Caco-2 (cell line): ENCODE measurements around the gene CLEC4C. TPM values are rescaled to one million over a fixed set of nuclear protein-coding genes. Genes with fewer than 3 reads are reported as not detected.
"Not testable (repeated sequence)": the region's sequence is repeated elsewhere in the genome, so short reads cannot be mapped to it uniquely, and the experiment has no call there.

Source experiments
- BruUV-seq: library from RNA; stranded (reverse); fragments of 400-500 nt; replicated peaks from 2 replicates; lab custom pipeline; 2021; lab: Mats Ljungman, UMichigan
- CTCF ChIA-PET: fragments of 300-600 bp; sonication (Branson Sonifier 250); formaldehyde crosslinking; loops from one replicate; lab custom pipeline; 2022; ENCODE audit warnings: antibody characterized with exemption; lab: Charles Lee
- POLR2A ChIA-PET: fragments of 300-600 bp; sonication (Branson Sonifier 250); formaldehyde crosslinking; loops from one replicate; lab custom pipeline; 2022; ENCODE audit warnings: antibody characterized with exemption; lab: Charles Lee
- DNase-seq, 2 experiments: peaks; one replicate each; pipeline versions ENCODE4 v3.0.0 to v3.0.0-alpha.2; 2020 to 2022
- H3K27me3 ChIP-seq: replicated peaks from 2 replicates; pipeline ENCODE4 v1.6.0; 2011; ENCODE audit warnings: low read length; ENCODE audit not compliant: control insufficient read depth, insufficient read depth
- H3K36me3 ChIP-seq: 2 replicates; pipeline ENCODE4 v1.5.1; 2011; ENCODE audit warnings: low read length; ENCODE audit not compliant: control insufficient read depth, insufficient read depth
- H3K4me1 ChIP-seq: fragments of 250-450 bp; sonication (Bioruptor Pico); 2 replicates; pipeline ENCODE4 v1.5.1; 2020; ENCODE audit warnings: mild to moderate bottlenecking
- H3K4me3 ChIP-seq: 2 replicates; pipeline ENCODE4 v1.5.1; 2011; ENCODE audit warnings: low read depth, mild to moderate bottlenecking, control low read depth, low read length
- H3K9me3 ChIP-seq: fragments of 250-450 bp; sonication (Bioruptor Pico); 2 replicates; pipeline ENCODE4 v1.5.1; 2020; ENCODE audit warnings: mild to moderate bottlenecking, moderate library complexity
- H3K27ac Mint-ChIP-seq: one replicate; pipeline ENCODE4 v1.8.0; 2022; ENCODE audit warnings: mixed read lengths; ENCODE audit not compliant: unreplicated experiment
- H3K27me3 Mint-ChIP-seq: one replicate; pipeline ENCODE4 v1.8.0; 2022; ENCODE audit warnings: mixed read lengths; ENCODE audit not compliant: insufficient read depth, unreplicated experiment
- H3K36me3 Mint-ChIP-seq: one replicate; pipeline ENCODE4 v1.8.0; 2022; ENCODE audit warnings: mild to moderate bottlenecking, mixed read lengths; ENCODE audit not compliant: insufficient read depth, unreplicated experiment
- H3K4me1 Mint-ChIP-seq: one replicate; pipeline ENCODE4 v1.8.0; 2022; ENCODE audit warnings: low read depth, mixed read lengths; ENCODE audit not compliant: unreplicated experiment
- H3K4me3 Mint-ChIP-seq: one replicate; pipeline ENCODE4 v1.8.0; 2022; ENCODE audit warnings: mild to moderate bottlenecking, moderate library complexity, mixed read lengths; ENCODE audit not compliant: unreplicated experiment
- H3K9me3 Mint-ChIP-seq: one replicate; pipeline ENCODE4 v1.8.0; 2022; ENCODE audit warnings: mixed read lengths; ENCODE audit not compliant: unreplicated experiment
- intact Hi-C: fragments of 100-400 bp; cut with micrococcal nuclease; formaldehyde crosslinking; loops from one replicate; pipeline ENCODE4 v1.10.0; 2022; ENCODE audit not compliant: unreplicated experiment
- total RNA-seq: library from RNA; stranded (reverse); gene quantifications from 2 replicates; pipeline ENCODE4 v1.2.3, GENCODE V29; 2022
- TF ChIP-seq, protein P1 (sequence below), 2 experiments: fragments of 200-600 bp in 1 of 2; IDR thresholded peaks; 1 replicate in 1 of 2; 2 replicates in 1 of 2; pipeline versions ENCODE4 v1.5.1 to v1.8.0; 2011 to 2022; ENCODE audit warnings: antibody characterized with exemption in 1 of 2, control low read depth in 1 of 2, inconsistent platforms in 1 of 2, low read depth in 1 of 2, low read length in 1 of 2, mild to moderate bottlenecking in 1 of 2, moderate library complexity in 1 of 2; ENCODE audit not compliant: insufficient read depth in 1 of 2, severe bottlenecking in 1 of 2, unreplicated experiment in 1 of 2

CLEC4C gene
- total RNA-seq, 1 experiment from 2014 or later = not detected

DNA sequence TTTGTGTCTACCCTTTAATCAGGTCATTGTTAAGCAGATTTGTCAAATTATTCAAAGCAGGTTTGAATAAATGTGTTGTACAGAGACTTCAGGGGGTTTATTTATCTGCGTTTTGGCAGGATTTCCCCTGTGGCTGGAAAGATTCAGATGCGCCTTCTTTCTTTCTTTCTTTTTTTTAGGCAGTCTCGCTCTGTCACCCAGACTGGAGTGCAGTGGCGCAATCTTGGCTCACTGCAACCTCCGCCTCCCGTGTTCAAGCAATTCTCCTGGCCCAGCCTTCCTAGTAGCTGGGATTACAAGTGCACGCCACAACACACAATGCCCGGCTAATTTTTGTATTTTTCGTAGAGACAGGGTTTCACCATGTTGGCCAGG lies 11.6 kb upstream of the CLEC4C start:
- Mint-ChIP-seq H3K4me3 (no peak overlapping the region), H3K36me3 (no peaks in the 10 kb centered on the region)
- TF ChIP-seq, protein P1, sequence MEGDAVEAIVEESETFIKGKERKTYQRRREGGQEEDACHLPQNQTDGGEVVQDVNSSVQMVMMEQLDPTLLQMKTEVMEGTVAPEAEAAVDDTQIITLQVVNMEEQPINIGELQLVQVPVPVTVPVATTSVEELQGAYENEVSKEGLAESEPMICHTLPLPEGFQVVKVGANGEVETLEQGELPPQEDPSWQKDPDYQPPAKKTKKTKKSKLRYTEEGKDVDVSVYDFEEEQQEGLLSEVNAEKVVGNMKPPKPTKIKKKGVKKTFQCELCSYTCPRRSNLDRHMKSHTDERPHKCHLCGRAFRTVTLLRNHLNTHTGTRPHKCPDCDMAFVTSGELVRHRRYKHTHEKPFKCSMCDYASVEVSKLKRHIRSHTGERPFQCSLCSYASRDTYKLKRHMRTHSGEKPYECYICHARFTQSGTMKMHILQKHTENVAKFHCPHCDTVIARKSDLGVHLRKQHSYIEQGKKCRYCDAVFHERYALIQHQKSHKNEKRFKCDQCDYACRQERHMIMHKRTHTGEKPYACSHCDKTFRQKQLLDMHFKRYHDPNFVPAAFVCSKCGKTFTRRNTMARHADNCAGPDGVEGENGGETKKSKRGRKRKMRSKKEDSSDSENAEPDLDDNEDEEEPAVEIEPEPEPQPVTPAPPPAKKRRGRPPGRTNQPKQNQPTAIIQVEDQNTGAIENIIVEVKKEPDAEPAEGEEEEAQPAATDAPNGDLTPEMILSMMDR (IDR thresholded peaks at IDR 0.05; ENCODE audit: insufficient read depth in 1 of 2, low read depth in 1 of 2, low read length in 1 of 2, severe bottlenecking in 1 of 2, unreplicated experiment in 1 of 2) = no peak

DNA sequence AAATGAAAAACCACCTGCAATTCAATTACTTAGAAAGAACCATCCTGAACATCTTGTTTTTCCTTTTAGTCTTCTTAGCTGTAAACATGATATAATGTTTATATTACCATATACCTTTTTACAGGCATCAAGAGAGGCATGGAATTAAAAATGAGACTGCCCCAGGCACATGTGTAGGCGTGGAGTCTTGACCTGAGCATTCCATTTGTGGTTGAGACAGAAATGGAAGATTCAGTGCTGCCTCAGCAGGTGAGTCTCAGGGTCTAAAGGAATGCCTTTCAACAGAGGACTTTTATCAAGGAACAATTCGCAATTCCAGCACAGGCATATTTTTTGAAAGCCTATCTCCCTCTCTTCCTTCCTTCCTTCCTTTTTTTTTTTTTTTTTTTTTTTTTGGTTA lies 9.8 kb upstream of the CLEC4C start:
- no peaks in the 10 kb centered on the region for H3K36me3 ChIP-seq
- CTCF ChIA-PET = no interaction called here
- Mint-ChIP-seq H3K36me3 (no peaks in the 10 kb centered on the region), H3K27me3 (no peaks in the 10 kb centered on the region), H3K27ac (no peak overlapping the region), H3K9me3 (no peaks in the 10 kb centered on the region), H3K4me1 (peaks cover 6% of the 10 kb centered on the region), H3K4me3 (no peak overlapping the region)
- H3K4me1 ChIP-seq = 0 out of 2 replicates have a peak, but pooled peaks cover 7% of the 10 kb centered on the region
- H3K27me3 ChIP-seq = no peaks in the 10 kb centered on the region
- no peaks in the 10 kb centered on the region for H3K9me3 ChIP-seq
- intact Hi-C loops = no loop called here
- H3K4me3 ChIP-seq = no peak overlapping the region
- POLR2A ChIA-PET = no interaction called here
- DNase-seq = no peak
- TF ChIP-seq, protein P1 (IDR thresholded peaks at IDR 0.05; ENCODE audit: insufficient read depth in 1 of 2, low read depth in 1 of 2, low read length in 1 of 2, severe bottlenecking in 1 of 2, unreplicated experiment in 1 of 2) = no peak
- BruUV-seq = no TSS peak

More for the DNA sequence above, 11.6 kb upstream of the CLEC4C start:
- peaks cover 6% of the 10 kb centered on the region for H3K4me1 Mint-ChIP-seq
- H3K27me3 Mint-ChIP-seq = no peaks in the 10 kb centered on the region
- no peak overlapping the region for H3K4me3 ChIP-seq
- no peaks in the 10 kb centered on the region for H3K9me3 Mint-ChIP-seq
- POLR2A ChIA-PET = interaction anchor here (0.6 kb wide), 1 partner anchor 148 kb away, joined by 5 read pairs; no protein-coding TSS in a partner anchor
- 0 out of 2 replicates have a peak, but pooled peaks cover 7% of the 10 kb centered on the region for H3K4me1 ChIP-seq
- DNase-seq = no peak
- intact Hi-C loops = no loop called here
- CTCF ChIA-PET = interaction anchor here (0.6 kb wide), 1 partner anchor 12 kb away, joined by 6 read pairs; no protein-coding TSS in a partner anchor
- no peaks in the 10 kb centered on the region for H3K9me3 ChIP-seq
- H3K36me3 ChIP-seq = no peaks in the 10 kb centered on the region
- no TSS peak for BruUV-seq
- no peaks in the 10 kb centered on the region for H3K27me3 ChIP-seq
- H3K27ac Mint-ChIP-seq = no peak overlapping the region

DNA sequence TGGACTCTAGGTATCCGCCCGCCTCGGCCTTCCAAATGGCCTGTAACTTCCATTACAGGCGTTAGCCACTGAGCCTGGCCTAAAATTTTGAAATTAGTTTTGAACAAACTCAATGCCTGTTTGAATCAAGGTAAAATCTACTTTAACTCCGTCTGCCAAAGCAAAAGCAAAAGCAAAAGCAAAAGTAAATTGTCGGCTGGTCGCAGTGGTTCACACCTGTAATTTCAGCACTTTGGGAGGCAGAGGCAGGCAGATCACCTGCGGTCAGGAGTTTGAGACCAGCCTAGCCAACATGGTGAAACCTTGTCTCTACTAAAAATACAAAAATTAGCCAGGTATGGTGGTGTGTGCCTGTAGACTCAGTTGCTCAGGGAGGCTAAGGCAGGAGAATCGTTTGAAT lies 8.5 kb upstream of the CLEC4C start:
- H3K4me3 Mint-ChIP-seq, H3K36me3 ChIP-seq, H3K27me3 Mint-ChIP-seq, H3K4me1 Mint-ChIP-seq, H3K9me3 ChIP-seq, intact Hi-C loops, H3K4me3 ChIP-seq, DNase-seq, H3K27ac Mint-ChIP-seq, H3K27me3 ChIP-seq, CTCF ChIA-PET, POLR2A ChIA-PET, BruUV-seq, H3K9me3 Mint-ChIP-seq, H3K36me3 Mint-ChIP-seq, H3K4me1 ChIP-seq: not testable (repeated sequence)

DNA sequence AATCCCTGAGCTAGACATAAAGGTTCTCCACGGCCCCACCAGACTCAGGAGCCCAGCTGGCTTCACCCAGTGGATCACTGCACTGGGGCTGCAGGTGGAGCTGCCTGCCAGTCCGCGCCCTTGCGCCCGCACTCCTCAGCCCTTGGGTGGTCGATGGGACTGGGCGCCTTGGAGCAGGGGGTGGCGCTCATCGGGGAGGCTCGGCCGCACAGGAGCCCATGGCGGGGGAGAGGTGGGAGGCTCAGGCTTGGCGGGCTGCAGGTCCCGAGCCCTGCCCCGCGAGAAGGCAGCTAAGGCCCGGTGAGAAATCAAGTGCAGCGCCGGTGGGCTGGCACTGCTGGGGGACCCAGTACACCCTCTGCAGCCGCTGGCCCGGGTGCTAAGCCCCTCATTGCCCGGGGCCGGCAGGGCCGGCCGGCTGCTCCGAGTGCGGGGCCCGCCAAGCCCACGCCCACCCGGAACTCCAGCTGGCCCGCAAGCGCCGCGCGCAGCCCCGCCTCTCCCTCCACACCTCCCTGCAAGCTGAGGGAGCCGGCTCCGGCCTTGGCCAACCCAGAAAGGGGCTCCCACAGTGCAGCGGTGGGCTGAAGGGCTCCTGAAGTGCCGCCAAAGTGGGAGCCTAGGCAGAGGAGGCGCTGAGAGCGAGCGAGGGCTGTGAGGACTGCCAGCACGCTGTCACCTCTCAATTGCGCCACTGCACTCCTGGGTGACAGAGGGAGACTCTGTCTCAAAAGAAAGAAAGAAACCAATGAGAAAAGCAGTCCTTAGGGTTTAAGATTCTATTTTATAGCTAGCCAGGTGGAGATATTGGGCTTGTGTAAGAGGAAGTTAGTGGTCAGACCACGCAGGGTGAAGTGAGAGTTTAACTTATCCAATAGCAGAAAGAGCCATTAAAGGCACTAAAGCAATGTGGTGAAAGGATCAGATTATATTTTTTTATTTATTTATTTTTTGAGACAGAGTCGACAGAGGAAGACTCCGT lies 5.1 kb upstream of the CLEC4C start:
- H3K27me3 Mint-ChIP-seq, H3K36me3 ChIP-seq, H3K36me3 Mint-ChIP-seq, H3K9me3 Mint-ChIP-seq, BruUV-seq, H3K4me1 Mint-ChIP-seq, H3K4me1 ChIP-seq, CTCF ChIA-PET, H3K27me3 ChIP-seq, H3K27ac Mint-ChIP-seq, H3K4me3 Mint-ChIP-seq, H3K9me3 ChIP-seq, intact Hi-C loops, DNase-seq, H3K4me3 ChIP-seq: not testable (repeated sequence)
- POLR2A ChIA-PET = interaction anchor here (0.6 kb wide), 1 partner anchor 184 kb away, joined by 4 read pairs; no protein-coding TSS in a partner anchor
